PFSK-1 (cell line): ENCODE data around the gene SIRT4.

Source experiments
- FOXP2 ChIP-seq: optimal IDR thresholded peaks from 2 replicates; pipeline ENCODE3; 2011; ENCODE audit warnings: borderline replicate concordance, control low read depth, inconsistent platforms; ENCODE audit not compliant: insufficient read depth; ENCODE audit errors: extremely low read length, extremely low read depth
- POLR2AphosphoS5 ChIP-seq: IDR thresholded peaks from 2 replicates; pipeline ENCODE4 v1.6.1; 2012; ENCODE audit warnings: low read depth, mild to moderate bottlenecking, control low read depth, low read length, moderate library complexity
- REST ChIP-seq, 2 experiments: IDR thresholded peaks; 2 replicates each; pipeline versions ENCODE4 v1.6.1 to v1.8.0; 2011 to 2012; ENCODE audit warnings: low read depth in 2 of 2, low read length in 2 of 2, control low read depth in 1 of 2, inconsistent platforms in 1 of 2, mild to moderate bottlenecking in 1 of 2, moderate library complexity in 1 of 2; ENCODE audit not compliant: insufficient read depth in 1 of 2
- SIN3A ChIP-seq: IDR thresholded peaks from 2 replicates; pipeline ENCODE4 v1.6.1; 2012; ENCODE audit warnings: mild to moderate bottlenecking, low read length, moderate library complexity, borderline replicate concordance; ENCODE audit not compliant: insufficient read depth
- TAF1 ChIP-seq: IDR thresholded peaks from 2 replicates; pipeline ENCODE4 v1.6.1; 2012; ENCODE audit warnings: low read length, control low read depth, borderline replicate concordance; ENCODE audit not compliant: insufficient read depth

- no peak for TF ChIP-seq TAF1
- no peak for TF ChIP-seq POLR2AphosphoS5
- no peak for TF ChIP-seq REST (IDR thresholded peaks at IDR 0.05; ENCODE audit: insufficient read depth in 1 of 2, low read depth in 2 of 2, low read length in 2 of 2)
- no peak for TF ChIP-seq FOXP2
- TF ChIP-seq SIN3A = no peak
These were observed 45.6 kb downstream of the SIRT4 start for GRCh38 chr12:120347766-120348165.
